ENCODE results near the gene PIGW. TPM values are rescaled to one million over a fixed set of nuclear protein-coding genes. Genes with fewer than 3 reads are reported as not detected.

Gene PIGW
- total RNA-seq, 1 experiment from 2014 or later = 6.7 TPM

DNA sequence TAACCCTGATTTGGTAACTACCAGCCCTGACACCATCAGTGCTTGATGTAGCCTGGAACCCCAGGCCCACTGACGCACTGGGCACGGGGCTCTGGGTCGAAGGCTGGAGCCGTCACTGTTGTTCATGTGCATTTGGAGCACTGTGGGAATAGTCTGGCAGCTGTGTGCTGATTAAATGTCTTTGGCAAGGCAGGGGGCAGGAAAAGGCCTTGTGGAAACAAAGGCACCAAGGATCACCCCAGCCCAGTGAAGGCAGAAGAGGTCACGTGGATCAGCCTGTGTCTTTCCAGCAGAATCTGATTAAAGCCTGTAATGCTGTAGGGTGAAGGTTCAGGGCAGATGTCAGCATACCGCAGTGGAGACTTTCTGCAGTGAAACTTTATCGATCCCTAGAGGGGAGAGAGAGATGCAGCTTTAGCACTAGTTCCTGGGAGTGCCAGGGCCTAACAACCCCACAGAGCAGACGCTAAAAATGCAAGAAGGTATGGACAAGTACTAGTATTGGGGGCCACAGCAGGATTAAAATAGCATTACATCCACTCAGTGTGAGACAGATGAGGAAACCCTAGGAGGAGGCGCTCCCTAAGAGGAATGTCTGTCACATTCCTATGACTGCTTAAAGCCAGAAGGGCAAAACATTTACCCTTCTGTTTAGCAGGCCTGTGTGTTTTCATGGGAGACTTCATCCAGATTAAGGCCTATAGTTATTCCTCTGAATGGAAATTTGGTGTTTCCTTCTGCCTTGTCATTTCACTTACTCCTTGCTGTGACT lies 38.6 kb upstream of the PIGW start:
- Histone ChIP-seq H2AFZ (ENCODE audit: low read length) (no peak overlapping the region), H3K79me2 (ENCODE audit: low read length) (peaks cover 21% of the 10 kb centered on the region), H3K27me3 (ENCODE audit: low read length) (no peaks in the 10 kb centered on the region), H3K4me3 (ENCODE audit: low read length) (no peak overlapping the region), H3K9me3 (ENCODE audit: low read length) (no peaks in the 10 kb centered on the region), H3K27ac (ENCODE audit: low read length) (no peak overlapping the region), H3K4me1 (ENCODE audit: low read length) (no peaks in the 10 kb centered on the region), H3K36me3 (ENCODE audit: insufficient read depth, low read length) (peaks cover 41% of the 10 kb centered on the region), H3K4me2 (ENCODE audit: low read depth, low read length, poor library complexity, severe bottlenecking) (no peak overlapping the region), H3K9ac (ENCODE audit: low read length) (no peak overlapping the region), H3K9me2 (replicated peaks; ENCODE audit: insufficient read depth, low read length) (no peaks in the 10 kb centered on the region), H4K20me1 (ENCODE audit: insufficient read depth, low read depth, low read length) (no peaks in the 10 kb centered on the region)
- no peak for DNase-seq

- H3K36me3 ChIP-seq (ENCODE audit: insufficient read depth, low read length) = peaks cover 32% of the 10 kb centered on the region
- no peak overlapping the region for H3K4me2 ChIP-seq (ENCODE audit: low read depth, low read length, poor library complexity, severe bottlenecking)
- H3K27me3 ChIP-seq (ENCODE audit: low read length) = no peaks in the 10 kb centered on the region
- H3K9me2 ChIP-seq (replicated peaks; ENCODE audit: insufficient read depth, low read length) = no peaks in the 10 kb centered on the region
- no peak overlapping the region for H3K27ac ChIP-seq (ENCODE audit: low read length)
- H2AFZ ChIP-seq (ENCODE audit: low read length) = no peak overlapping the region
- DNase-seq = no peak
- no peak overlapping the region for H3K9ac ChIP-seq (ENCODE audit: low read length)
- H3K4me1 ChIP-seq (ENCODE audit: low read length) = no peaks in the 10 kb centered on the region
- peaks cover 3% of the 10 kb centered on the region; the same call in 1 of the 2 replicates for H3K79me2 ChIP-seq (ENCODE audit: low read length)
- no peaks in the 10 kb centered on the region for H3K9me3 ChIP-seq (ENCODE audit: low read length)
- H3K4me3 ChIP-seq (ENCODE audit: low read length) = no peak overlapping the region
- H4K20me1 ChIP-seq (ENCODE audit: insufficient read depth, low read depth, low read length) = no peaks in the 10 kb centered on the region
Measured at GRCh38 chr17:36498155-36498554, 36.6 kb upstream of the PIGW start.

DNA sequence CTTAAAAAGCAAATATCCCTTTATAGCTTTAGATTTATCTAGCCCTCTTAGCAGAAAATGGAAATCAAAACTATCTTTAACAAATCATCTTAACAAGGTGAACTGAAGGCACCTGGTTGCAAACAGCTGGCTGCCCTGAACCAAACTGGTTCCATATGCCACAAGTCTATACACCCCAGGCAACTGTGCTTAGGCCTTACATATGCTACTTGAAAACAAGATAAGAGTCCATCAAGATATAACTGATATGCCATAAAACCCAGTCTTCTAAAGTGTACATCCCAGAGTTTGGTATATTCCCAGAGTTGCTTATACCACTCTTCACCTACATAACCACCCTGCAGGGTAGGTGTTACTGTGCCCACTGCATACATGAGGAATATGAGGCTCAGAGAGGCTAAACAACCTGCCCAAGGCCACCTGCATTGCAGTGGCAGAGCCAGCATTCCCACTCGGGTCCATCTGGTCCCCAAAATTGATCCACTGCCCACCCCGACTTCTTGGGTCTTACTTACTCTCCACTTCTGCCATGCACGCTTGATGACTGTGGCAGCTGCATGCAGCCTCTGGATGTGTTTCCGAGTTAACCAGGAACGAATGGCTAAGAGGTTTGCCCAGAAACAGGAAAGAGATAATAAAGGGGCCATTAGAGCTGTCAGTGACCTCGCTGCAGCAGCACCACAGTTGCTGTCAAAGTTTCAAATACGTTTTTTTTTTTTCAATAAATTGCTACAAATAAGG lies 36.1 kb upstream of the PIGW start:
- Histone ChIP-seq H3K4me1 (ENCODE audit: low read length) (no peaks in the 10 kb centered on the region), H3K9me3 (ENCODE audit: low read length) (no peaks in the 10 kb centered on the region), H3K4me3 (ENCODE audit: low read length) (no peak overlapping the region), H3K36me3 (ENCODE audit: insufficient read depth, low read length) (peaks cover 32% of the 10 kb centered on the region), H2AFZ (ENCODE audit: low read length) (no peak overlapping the region), H3K79me2 (ENCODE audit: low read length) (no peaks in the 10 kb centered on the region), H3K27me3 (ENCODE audit: low read length) (no peaks in the 10 kb centered on the region), H3K4me2 (ENCODE audit: low read depth, low read length, poor library complexity, severe bottlenecking) (no peak overlapping the region), H3K9ac (ENCODE audit: low read length) (no peak overlapping the region), H4K20me1 (ENCODE audit: insufficient read depth, low read depth, low read length) (no peaks in the 10 kb centered on the region), H3K27ac (ENCODE audit: low read length) (no peak overlapping the region), H3K9me2 (replicated peaks; ENCODE audit: insufficient read depth, low read length) (no peaks in the 10 kb centered on the region)
- DNase-seq = no peak

- no peak overlapping the region for H3K4me2 ChIP-seq (ENCODE audit: low read depth, low read length, poor library complexity, severe bottlenecking)
- DNase-seq = no peak
- no peak overlapping the region for H3K4me3 ChIP-seq (ENCODE audit: low read length)
Measured at GRCh38 chr17:36500745-36501225, 34.0 kb upstream of the PIGW start.

GRCh38 chr17:36501351-36501750 lies 33.4 kb upstream of the PIGW start:
- Histone ChIP-seq H3K4me2 (ENCODE audit: low read depth, low read length, poor library complexity, severe bottlenecking) (no peak overlapping the region), H3K4me3 (ENCODE audit: low read length) (no peak overlapping the region), H3K27ac (ENCODE audit: low read length) (no peak overlapping the region), H3K9me2 (replicated peaks; ENCODE audit: insufficient read depth, low read length) (no peaks in the 10 kb centered on the region), H3K9me3 (ENCODE audit: low read length) (no peaks in the 10 kb centered on the region), H3K36me3 (ENCODE audit: insufficient read depth, low read length) (peaks cover 24% of the 10 kb centered on the region; the same call in 1 of the 2 replicates), H3K9ac (ENCODE audit: low read length) (no peak overlapping the region), H3K27me3 (ENCODE audit: low read length) (no peaks in the 10 kb centered on the region), H2AFZ (ENCODE audit: low read length) (no peak overlapping the region), H3K79me2 (ENCODE audit: low read length) (no peaks in the 10 kb centered on the region), H3K4me1 (ENCODE audit: low read length) (no peaks in the 10 kb centered on the region), H4K20me1 (ENCODE audit: insufficient read depth, low read depth, low read length) (no peaks in the 10 kb centered on the region)
- no peak for DNase-seq

More at GRCh38 chr17:36500745-36501225, 34.0 kb upstream of the PIGW start:
- H3K9me3 ChIP-seq (ENCODE audit: low read length) = no peaks in the 10 kb centered on the region
- no peaks in the 10 kb centered on the region for H3K4me1 ChIP-seq (ENCODE audit: low read length)
- H3K79me2 ChIP-seq (ENCODE audit: low read length) = no peaks in the 10 kb centered on the region
- no peaks in the 10 kb centered on the region for H3K27me3 ChIP-seq (ENCODE audit: low read length)
- H3K27ac ChIP-seq (ENCODE audit: low read length) = no peak overlapping the region
- H3K9ac ChIP-seq (ENCODE audit: low read length) = no peak overlapping the region
- no peak overlapping the region for H2AFZ ChIP-seq (ENCODE audit: low read length)
- no peaks in the 10 kb centered on the region for H4K20me1 ChIP-seq (ENCODE audit: insufficient read depth, low read depth, low read length)
- H3K9me2 ChIP-seq (replicated peaks; ENCODE audit: insufficient read depth, low read length) = no peaks in the 10 kb centered on the region
- peaks cover 29% of the 10 kb centered on the region; the same call in 1 of the 2 replicates for H3K36me3 ChIP-seq (ENCODE audit: insufficient read depth, low read length)

DNA sequence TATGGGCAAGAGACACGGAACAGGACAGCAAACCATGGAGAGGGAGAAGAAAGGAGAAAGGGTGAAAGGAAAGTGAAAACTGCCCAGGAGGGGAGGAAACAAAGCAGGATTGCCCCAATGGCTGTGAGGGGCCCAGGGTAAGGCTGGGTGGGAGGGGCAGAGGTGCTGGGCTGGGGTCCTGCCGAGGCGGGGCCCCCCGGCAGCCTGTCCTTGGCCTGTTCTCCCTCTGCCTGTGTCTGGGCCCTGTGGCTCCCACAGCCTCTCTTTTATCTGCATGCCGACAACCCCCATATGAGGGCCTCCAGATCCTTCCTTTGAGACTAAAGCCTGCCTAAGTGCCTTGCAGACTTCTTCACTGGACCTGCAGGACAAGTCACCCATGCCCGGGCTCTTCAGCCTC lies 32.8 kb upstream of the PIGW start:
- Histone ChIP-seq H2AFZ (ENCODE audit: low read length) (no peak overlapping the region), H3K9me3 (ENCODE audit: low read length) (no peaks in the 10 kb centered on the region), H3K4me3 (ENCODE audit: low read length) (no peak overlapping the region), H3K36me3 (ENCODE audit: insufficient read depth, low read length) (peaks cover 24% of the 10 kb centered on the region; the same call in 1 of the 2 replicates), H3K27ac (ENCODE audit: low read length) (no peak overlapping the region), H3K4me1 (ENCODE audit: low read length) (no peaks in the 10 kb centered on the region), H4K20me1 (ENCODE audit: insufficient read depth, low read depth, low read length) (no peaks in the 10 kb centered on the region), H3K9me2 (replicated peaks; ENCODE audit: insufficient read depth, low read length) (no peaks in the 10 kb centered on the region), H3K27me3 (ENCODE audit: low read length) (no peaks in the 10 kb centered on the region), H3K79me2 (ENCODE audit: low read length) (no peaks in the 10 kb centered on the region), H3K4me2 (ENCODE audit: low read depth, low read length, poor library complexity, severe bottlenecking) (no peak overlapping the region), H3K9ac (ENCODE audit: low read length) (no peak overlapping the region)
- no peak for DNase-seq

DNA sequence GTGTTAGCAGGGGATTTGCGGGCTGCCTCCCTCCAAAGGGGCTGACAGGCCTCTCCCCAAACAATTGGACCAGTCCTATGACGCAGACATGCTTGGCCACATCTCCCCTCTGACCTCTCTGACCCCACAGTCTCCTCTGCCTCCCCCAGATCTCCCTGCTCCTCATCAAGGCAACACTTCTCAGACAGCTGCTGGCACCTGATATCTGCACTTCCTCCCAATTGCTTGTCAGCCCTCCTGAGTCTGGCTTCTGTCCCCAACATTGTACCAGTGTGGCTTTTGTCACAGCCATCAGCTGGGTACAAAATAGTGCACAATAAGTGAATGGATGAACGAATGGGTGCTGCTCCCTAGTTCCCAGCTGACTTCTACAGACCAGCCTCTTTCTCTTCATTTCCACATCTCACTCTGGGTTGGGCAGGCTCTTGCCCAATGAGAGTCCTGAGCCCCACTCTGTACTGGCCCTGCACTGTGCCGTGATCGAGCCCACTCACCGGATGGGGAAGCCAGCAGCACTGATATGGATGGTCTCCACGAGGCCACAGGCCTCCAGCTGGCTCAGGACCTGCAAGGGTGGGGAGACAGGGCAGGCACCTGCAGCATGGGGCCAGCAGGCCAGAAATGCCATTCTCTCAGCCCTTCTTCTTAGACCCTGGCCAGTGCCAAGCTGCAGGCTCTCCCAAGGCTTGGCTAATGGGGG lies 31.2 kb upstream of the PIGW start:
- H3K9me2 ChIP-seq (replicated peaks; ENCODE audit: insufficient read depth, low read length) = no peaks in the 10 kb centered on the region
- H4K20me1 ChIP-seq (ENCODE audit: insufficient read depth, low read depth, low read length) = no peaks in the 10 kb centered on the region
- H3K27ac ChIP-seq (ENCODE audit: low read length) = no peak overlapping the region
- peaks cover 17% of the 10 kb centered on the region; the same call in 1 of the 2 replicates for H3K36me3 ChIP-seq (ENCODE audit: insufficient read depth, low read length)
- H3K4me2 ChIP-seq (ENCODE audit: low read depth, low read length, poor library complexity, severe bottlenecking) = no peak overlapping the region
- H2AFZ ChIP-seq (ENCODE audit: low read length) = no peak overlapping the region
- no peak overlapping the region for H3K4me3 ChIP-seq (ENCODE audit: low read length)
- H3K27me3 ChIP-seq (ENCODE audit: low read length) = no peaks in the 10 kb centered on the region
- no peak overlapping the region for H3K9ac ChIP-seq (ENCODE audit: low read length)
- H3K4me1 ChIP-seq (ENCODE audit: low read length) = no peaks in the 10 kb centered on the region
- H3K9me3 ChIP-seq (ENCODE audit: low read length) = no peaks in the 10 kb centered on the region
- H3K79me2 ChIP-seq (ENCODE audit: low read length) = no peaks in the 10 kb centered on the region
- no peak for DNase-seq

DNA sequence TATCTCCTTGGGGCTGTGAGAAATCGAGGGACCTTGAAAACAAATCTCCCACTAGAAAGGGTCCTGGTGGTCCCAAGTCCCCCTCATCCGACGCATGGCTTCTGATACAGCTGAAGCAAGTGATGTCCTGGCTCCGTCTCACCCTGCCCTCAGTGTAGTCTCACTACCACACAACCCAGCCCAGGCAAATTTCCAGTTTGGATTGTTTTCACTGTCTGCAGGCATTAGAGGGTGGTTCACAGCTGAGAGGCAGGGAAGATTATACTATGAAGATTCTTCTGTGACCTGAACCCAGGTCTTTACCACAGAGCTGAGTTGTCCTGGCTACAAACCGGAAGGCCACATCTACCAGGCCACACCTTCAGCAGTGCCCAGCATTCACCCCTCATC lies 30.6 kb upstream of the PIGW start:
- Histone ChIP-seq H3K9ac (ENCODE audit: low read length) (no peak overlapping the region), H4K20me1 (ENCODE audit: insufficient read depth, low read depth, low read length) (no peaks in the 10 kb centered on the region), H3K4me3 (ENCODE audit: low read length) (no peak overlapping the region), H3K79me2 (ENCODE audit: low read length) (no peaks in the 10 kb centered on the region), H3K9me3 (ENCODE audit: low read length) (no peaks in the 10 kb centered on the region), H3K36me3 (ENCODE audit: insufficient read depth, low read length) (peaks cover 17% of the 10 kb centered on the region; the same call in 1 of the 2 replicates), H3K4me2 (ENCODE audit: low read depth, low read length, poor library complexity, severe bottlenecking) (no peak overlapping the region), H3K27me3 (ENCODE audit: low read length) (no peaks in the 10 kb centered on the region), H3K9me2 (replicated peaks; ENCODE audit: insufficient read depth, low read length) (no peaks in the 10 kb centered on the region), H3K27ac (ENCODE audit: low read length) (no peak overlapping the region), H3K4me1 (ENCODE audit: low read length) (no peaks in the 10 kb centered on the region), H2AFZ (ENCODE audit: low read length) (no peak overlapping the region)
- DNase-seq = no peak

Data from Karpas-422 (cell line).